Astrocyte of the cerebellum (primary cell): ENCODE measurements around the gene PRKCZ.
"Not testable (repeated sequence)": the region's sequence is repeated elsewhere in the genome, so short reads cannot be mapped to it uniquely, and the experiment has no call there.

Experiments
- DNase-seq: peaks from one replicate; pipeline ENCODE4 v3.0.0-alpha.2; 2011; ENCODE audit warnings: low read depth
- H3K4me3 ChIP-seq: 2 replicates; pipeline ENCODE4 v1.5.1; 2011; ENCODE audit warnings: mild to moderate bottlenecking, low read depth, low read length, moderate library complexity
- CTCF ChIP-seq: IDR thresholded peaks from 2 replicates; pipeline ENCODE4 v1.5.1; 2012; ENCODE audit warnings: low read length, low read depth, moderate library complexity, mild to moderate bottlenecking; ENCODE audit errors: missing control alignments
- in situ Hi-C: cut with HindIII; loops from 2 replicates; pipeline ENCODE4 v1.10.0; 2017; ENCODE audit warnings: low sequenced_read_pairs

The PRKCZ gene

GRCh38 chr1:2110738-2111673 lies 60.8 kb downstream of the PRKCZ start:
- H3K4me3 ChIP-seq = no peak overlapping the region
- DNase-seq = no peak
- in situ Hi-C loops = no loop called here
- TF ChIP-seq CTCF = no peak

- in situ Hi-C loops = no loop called here
- no peak overlapping the region for H3K4me3 ChIP-seq
- DNase-seq = no peak
- no peak for TF ChIP-seq CTCF
These were observed 61.4 kb downstream of the PRKCZ start for GRCh38 chr1:2111674-2112035.

- in situ Hi-C loops = no loop called here
- DNase-seq = no peak
- no peak overlapping the region for H3K4me3 ChIP-seq
- no peak for TF ChIP-seq CTCF
These were observed 62.1 kb downstream of the PRKCZ start for GRCh38 chr1:2112280-2112701.

GRCh38 chr1:2113620-2114135 lies 63.5 kb downstream of the PRKCZ start:
- no peak overlapping the region for H3K4me3 ChIP-seq
- no peak for TF ChIP-seq CTCF
- in situ Hi-C loops = no loop called here
- no peak for DNase-seq

GRCh38 chr1:2114635-2115007 lies 64.4 kb downstream of the PRKCZ start:
- in situ Hi-C loops, DNase-seq, H3K4me3 ChIP-seq: not testable (repeated sequence)

- H3K4me3 ChIP-seq = no peak overlapping the region
- no peak for DNase-seq
- TF ChIP-seq CTCF = no peak
- in situ Hi-C loops = no loop called here
These were observed 64.9 kb downstream of the PRKCZ start for GRCh38 chr1:2115008-2115641.
